Activated CD4-positive, CD25-positive, alpha-beta regulatory T cell treated with anti-CD3 and anti-CD28 coated beads, Interleukin-2, amount 50 U/mL, for 72 hours (primary cell): ENCODE data around the gene TMEM239.

Source experiments
- DNase-seq: peaks from one replicate; pipeline ENCODE4 v3.0.0; 2021

Gene TMEM239

DNA sequence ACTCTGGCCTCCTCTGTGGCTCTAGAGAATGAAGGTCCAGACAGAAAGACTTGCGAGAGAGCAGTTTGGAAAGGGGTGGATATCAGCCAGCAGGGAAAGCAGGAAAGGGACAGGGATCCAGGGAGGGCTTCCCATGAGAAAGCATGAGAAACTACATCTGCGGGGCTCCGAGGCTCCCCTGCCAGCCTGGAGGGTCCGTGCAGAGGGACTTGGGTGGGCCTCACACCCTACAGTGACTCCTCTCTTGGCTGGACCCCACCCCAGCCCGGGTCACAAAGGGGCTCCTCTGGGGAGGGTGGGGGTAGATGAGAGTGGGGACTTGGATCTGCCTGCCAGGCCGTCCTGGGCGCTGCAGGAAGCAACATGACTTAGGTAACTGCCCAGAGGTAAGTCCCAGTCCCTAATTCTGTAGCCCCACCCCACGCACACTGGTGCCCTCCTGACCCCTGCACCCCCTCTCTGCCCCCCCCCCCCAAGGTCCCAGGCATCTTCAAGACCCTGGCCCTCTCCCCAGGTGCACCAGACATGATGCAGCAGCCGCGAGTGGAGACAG is at the start of gene TMEM239:
TMEM239 (plus strand) TSS at position 335 of the 553 bp plus-strand sequence; CDS start at position 526, 191 bp downstream.
- no peak for DNase-seq

DNA sequence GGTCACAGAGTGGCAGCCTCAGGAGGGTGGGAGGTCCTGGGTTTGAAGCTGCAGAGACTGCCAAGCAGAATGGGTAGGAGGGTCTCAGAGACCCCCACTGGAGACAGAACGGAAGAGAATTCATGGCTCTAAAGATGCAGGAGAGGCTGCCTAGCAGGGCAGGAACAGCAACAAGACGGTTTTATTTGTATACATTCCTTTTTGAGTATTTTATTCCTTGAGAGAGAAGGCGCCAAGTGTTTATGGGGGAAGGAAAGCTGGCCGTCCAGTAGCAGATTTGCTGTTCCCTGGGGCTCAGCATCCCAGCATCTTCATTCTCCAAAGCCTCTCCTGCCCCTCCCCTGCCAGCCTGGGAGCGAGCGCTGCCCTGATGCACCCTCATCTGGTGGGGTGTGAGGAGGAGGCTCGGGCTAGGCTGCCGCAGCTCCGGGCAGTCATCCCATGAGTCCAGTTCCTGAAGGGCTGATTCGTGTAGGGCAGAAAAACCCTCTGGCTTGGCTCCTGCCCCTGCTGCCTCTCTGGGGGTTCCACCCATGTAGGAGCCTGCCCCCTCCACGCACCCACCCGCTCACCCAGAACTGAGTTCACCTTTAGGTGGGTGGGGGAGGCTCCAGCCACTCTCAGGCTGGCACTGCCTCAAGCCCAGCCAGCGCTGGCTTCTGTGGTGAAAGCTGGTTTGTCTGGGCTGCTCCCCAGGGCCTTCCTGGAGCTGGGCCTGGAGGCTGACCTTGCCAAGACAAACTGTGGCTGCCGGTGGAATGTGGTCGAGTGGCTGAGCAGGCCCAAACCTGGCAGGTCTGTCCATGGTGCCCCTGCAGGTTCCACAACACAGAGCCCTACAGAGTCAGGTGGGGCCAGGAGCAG is 48.2 kb upstream of the TMEM239 start:
- peak; percentile 18 for DNase-seq

DNA sequence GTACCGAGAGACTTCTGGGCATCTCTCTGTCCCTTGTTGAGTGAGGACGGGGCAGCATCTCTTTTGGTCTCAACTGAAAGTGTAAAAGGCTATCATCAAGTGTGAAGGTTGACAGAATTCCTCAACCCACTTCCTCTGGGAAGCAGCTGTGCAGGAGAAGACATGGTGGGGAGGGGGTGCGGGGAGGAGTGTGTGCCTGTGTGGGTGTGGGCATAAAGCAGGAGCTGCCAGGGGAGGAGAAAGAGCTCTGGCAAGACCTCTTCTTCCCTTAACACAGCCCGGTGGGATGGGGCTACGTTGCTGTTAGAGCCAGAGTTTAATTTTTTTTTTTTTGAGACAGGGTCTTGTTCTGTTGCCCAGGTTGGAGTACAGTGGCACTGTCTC is 47.5 kb upstream of the TMEM239 start:
- DNase-seq = peak; percentile 12

DNA sequence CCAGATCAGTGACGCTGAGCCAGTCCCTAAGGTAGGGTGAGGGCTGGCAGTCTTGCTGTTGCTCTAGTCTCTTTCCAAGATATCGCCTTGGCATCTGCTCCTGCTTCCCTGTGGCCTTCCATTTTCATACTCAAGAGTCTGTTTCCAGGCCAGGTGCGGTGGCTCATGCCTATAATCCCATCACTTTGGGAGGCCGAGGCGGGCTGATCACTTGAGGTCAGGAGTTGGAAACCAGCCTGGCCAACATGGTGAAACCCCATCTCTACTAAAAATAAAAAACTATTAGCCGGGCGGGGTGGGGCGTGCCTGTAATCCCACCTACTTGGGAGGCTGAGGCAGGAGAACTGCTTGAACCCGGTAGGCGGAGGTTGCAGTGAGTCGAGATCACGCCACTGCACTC is 46.1 kb upstream of the TMEM239 start:
- DNase-seq = peak; percentile 4

DNA sequence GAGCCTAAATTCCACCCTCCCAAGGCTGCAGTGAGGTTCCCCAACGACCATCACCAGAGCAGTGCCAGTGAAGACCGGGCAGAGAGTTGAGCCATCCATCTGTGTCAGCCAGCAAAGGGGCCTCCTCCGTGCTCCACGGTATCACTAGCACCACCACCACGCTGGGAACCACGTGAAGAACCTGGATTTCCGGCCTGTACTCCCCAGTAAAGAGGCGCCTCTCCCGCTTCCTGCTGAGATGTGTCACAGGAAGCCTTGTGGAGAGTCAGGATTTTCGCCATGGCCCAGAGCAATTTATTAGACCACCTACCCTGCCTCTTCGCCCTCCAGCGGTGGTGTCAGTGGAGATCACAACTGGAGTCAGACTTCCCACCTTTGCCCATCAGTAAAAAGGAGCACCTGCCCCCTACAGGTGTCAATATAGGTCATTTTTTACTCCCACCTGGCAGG is 44.5 kb upstream of the TMEM239 start:
- DNase-seq = peak; percentile 17

DNA sequence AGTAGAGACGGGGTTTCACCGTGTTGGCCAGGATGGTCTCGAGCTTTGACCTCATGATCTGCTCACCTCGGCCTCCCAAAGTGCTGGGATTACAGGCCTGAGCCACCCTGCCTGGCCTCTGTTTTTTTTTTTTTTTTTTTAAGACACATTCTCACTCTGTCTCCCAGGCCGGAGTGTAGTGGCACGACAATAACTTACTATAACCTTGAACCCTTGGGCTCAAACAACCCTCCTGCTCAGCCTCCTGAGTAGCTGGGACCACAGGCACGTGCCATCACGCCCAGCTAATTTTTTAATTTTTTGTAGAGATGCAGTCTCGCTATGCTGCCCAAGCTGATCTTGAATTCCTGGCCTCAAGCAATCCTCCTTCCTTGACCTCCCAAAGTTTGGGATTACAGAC is 42.4 kb upstream of the TMEM239 start:
- peak; percentile 3 for DNase-seq

DNA sequence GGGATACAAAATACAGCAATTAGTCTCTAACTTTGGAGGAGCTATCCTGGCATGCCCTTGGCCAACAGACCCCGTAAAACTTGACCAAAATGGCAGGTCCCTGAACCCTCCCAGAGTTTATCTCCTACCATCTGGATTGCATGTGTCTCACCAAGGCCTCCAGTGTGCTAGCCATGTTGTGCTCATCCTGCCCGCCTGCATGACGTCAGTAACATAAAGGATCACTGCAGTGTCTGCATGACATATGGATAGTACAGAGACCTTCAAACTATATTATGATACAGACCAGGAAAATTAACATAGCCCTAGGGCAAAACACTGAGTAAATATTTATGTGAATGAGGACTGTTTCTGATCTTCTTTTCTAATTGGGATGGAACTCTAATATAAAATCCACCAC is 41.0 kb upstream of the TMEM239 start:
- DNase-seq = peak; percentile 12

DNA sequence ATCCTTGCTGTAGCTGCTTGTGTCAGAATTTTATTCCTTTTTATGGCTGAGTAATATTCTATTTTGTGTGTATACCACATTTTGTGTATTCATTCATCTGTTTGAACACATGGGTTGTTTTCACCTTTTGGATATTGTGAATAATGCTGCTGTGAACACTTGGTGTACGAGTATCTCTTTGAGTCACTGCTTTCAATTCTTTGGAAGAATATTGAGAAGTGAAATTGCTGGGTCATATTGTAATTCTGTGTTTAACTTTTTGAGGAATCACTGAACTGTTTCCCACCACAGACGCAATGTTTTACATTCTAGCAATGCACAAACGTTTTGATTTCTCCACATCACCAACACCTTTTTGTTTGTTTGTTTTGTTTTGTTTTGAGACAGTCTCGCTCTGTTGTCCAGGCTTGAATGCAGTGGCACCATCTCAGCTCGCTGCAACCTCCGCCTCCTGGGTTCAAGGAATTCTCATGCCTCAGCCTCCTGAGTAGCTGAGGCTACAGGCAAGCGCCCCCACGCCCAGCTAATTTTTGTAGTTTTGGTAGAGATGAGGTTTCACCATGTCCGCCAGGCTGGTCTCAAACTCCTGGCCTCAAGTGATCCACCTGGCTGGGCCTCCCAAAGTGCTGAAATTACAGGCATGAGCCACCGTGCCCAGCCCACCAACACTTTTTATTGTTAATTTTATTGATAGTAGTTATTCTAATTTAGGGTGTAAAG is 37.4 kb upstream of the TMEM239 start:
- no peak for DNase-seq

DNA sequence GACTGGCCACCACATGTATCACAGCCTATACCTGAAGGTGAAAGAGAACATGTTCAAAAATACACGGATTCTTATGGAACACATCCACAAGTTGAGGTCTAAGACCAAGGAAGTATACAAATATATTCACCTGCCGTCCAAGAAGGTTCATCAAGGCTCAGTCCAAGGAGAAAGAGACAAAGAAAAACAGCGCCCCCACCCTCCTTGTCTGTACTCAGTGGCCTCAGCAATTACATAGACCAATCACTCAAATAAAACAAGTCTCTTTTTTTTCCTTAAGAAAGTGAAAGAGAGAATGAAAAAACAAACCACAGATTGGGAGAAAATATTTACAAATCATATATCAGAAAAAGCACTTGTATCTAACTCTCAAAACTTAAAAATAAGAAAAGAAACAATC is 35.2 kb upstream of the TMEM239 start:
- no peak for DNase-seq

DNA sequence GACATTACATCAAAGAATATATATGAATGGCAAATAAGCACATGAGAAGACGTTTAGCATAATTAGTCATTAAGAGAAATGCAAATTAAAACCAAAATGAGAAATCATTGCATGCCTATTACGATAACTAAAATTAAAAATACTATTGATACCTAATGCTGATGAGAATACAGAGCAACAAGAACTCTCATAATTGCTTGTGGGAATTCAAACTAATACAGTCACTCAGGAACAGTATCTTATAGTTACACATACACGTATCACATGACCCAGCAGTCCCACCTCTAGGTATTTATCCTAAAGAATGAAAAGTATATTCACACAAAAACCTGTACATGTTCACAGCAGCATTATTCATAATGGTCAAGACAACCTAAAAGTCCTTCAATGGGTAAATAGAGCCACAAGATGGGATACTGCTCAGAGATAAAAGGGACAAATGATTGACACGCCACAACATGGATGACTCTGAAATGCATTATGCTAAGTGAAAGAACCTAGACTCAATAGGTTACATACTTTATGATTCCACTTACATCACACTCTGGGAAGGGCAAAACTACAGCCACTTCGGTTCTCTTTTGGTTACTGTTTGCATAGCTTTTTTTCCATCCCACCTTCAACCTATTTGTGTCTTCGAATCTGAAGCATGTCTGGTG is 32.1 kb upstream of the TMEM239 start:
- no peak for DNase-seq

DNA sequence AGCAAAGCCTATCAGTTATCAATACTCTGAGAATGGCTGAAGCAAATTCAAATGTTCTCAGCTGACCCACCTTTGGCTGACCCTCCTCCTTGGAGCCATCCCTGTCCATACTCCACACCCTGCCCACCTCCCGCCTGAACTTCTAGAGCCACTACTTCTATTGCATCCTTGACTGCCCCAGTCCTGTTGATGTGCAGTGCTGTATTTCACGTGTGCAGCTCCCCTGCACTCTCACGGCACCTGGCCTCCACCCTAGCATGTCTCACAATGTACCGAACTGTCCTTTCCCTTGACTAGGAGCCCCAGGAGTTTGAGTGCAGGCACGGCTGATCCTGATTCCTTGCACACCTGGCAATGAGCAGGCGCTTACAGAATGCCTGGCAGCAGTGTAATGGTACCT is 22.7 kb upstream of the TMEM239 start:
- DNase-seq = no peak

DNA sequence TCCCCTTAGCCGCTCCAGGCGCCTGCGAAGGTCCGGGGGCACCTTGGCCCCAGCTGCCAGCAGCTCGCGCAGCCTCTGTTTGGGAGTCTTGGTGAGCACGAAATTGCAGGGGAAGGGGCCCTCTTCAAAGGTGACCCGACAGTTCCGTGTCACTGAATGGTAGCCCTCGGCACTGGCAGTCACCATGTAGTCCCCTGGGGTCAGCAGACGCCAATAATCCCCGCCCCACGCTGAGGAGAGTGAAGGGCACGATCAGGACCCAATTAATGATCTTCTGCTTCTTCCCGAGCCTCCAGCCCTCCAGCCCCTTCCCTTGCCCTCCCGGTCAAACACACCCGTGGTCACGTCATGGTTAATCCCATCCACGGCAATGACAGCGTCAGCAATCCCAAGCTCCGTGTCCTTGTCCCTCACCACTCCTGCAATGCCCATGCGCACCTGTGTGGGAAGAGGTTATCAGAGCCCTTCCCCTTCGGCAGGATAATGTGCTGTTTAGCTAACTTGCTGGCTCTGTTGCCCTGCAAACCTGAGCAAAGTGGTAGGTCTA is 21.9 kb upstream of the TMEM239 start:
- DNase-seq = no peak

DNA sequence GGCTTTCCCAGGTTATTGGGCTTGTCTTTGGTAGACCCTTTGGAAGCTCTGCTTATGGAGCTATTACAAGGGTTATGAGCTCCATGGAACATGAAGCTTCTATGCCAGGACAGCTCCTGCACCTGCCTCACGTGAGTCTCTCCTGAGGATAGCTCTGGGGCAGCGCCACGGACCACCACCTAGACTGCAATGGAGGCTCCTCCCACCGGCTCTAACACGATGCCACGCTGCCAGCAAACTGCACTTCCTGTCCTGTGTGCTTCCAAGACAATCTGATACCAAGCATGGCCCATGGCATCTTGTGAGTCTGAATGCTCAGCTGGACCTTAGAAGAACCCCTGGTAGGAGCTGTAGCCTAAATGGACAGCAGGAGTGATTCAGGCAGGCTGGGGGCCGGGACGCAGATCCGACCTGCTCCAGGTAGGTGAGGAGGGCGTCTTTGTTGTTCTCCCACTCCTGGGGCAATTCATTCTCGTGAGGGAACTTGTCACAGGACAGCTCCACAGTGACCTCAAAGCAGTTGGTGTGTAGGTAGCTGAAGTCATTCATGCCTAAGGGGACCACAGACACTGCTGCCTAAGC is 21.2 kb upstream of the TMEM239 start:
- DNase-seq = no peak

DNA sequence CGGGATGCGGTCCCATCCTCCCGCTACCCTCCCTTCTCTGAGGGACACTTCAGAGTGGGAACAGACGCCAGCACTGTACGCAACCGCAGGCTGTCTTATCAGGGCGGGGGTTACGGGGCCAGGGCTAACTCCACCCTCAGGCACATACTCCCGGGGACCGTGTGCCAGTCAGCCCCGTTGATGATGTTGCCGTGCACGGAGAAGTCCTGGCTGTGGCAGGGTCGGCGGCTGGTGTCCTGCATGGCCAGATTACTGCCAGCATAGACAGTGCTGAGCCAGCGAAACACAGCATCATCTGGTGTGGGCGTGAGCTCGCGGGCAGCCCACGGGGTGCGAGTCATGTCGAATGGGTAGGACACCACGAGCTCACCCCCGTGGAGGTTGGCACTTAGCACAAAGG is 20.7 kb upstream of the TMEM239 start:
- DNase-seq = no peak

DNA sequence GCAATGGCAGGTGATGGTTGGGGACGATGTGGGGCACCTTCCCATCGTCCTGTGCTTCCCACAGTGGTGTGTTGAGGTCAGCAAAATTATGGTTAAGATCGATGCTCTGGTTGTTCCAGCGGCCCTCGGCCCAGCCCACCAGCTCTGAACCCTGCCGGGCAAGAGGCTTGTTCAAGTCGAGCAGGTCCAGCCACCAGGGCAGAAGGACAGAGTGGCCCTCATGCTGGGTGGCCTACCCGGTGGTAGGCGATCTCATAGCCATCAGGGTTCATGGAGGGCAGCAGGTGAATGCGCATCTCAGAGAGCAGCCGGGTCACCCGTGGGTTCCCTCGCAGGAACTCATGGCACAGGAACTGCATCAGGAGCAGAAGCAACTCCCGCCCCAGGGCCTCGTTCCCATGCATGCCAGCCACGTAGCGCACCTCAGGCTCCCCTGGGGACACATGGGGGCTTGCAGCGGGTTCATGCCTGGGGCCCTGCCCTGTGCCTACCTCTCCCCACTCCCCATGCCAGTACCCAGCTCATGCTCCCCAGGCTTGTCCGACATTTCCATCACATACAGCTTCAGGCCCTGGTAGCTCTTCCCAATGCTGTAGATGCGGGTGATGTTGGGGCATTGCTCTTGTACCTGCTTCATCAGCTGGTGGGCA is 20.0 kb upstream of the TMEM239 start:
- no peak for DNase-seq

DNA sequence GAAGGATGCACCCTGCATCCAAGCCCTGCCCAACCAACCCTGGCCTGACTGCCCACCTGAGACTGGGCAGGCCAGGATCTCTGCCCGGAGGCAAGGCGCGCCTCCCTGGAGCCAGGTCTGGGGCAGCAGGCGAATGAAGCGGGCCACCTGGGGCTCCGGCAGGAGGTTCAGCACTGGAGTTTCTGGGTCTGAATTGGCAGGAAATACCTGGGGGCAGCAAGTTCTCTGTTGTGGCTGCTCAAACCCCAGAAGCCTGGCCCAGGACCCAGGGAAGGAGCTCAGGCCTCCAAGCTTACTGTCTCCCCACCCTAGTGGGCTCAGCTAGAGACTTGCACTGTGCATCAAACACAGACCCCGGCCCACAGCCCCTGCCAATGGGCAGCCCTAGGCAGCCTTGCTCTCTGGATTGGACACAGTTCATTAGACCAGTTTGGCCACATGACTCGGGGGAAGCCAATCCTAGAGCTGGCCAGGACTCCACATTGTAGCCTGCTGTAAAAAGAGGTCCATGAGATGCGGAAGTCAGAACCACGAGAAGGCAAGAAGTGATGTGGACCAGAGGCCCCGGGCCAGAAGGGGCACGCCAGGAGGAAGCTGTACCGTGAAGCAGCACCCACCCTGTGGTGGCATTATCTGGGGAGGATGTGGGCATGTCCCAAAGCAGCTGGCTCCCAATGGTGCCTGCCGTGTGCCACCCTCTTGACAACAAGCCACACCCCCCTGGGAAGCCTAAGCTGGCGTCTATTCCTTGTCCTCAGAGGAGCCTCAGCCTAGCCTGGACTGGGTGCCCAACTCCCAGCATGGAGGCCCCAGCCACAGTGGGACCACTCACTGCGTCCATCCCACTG is 18.8 kb upstream of the TMEM239 start:
- DNase-seq = no peak

DNA sequence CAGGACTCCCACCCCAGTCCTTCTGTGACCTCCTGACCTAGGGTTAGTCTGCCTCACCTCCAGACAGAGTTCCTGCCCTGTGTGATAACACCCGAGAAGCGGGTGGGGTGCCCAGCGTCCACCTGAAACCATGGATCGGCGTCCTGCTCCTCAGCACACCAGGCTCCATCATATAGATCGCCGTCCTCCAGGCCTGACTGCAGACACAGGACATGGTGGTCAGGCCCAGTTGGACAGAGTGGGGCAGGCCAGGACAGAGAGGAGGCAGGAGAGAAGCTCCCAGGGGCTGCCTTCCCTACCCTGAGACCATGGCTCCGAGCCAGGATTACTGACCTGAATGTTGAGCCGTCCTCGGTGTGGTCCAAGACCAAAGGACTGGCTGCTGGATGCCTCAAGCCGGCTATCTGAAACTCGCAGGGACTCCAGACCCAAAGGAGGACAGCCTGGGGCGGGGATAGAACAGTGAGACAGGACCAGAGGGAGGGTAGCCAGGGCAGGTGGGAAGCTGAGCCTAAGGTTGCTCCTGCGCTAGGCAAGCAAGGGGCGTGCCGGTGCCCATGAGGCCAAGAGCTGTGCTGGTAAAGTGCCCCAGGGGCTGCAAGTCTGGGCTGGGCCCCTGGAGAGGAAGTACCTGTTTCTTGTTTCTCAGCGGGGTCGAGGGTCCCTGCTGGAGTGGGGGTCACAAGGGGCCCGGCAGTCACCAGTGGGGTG is 17.9 kb upstream of the TMEM239 start:
- DNase-seq = no peak

DNA sequence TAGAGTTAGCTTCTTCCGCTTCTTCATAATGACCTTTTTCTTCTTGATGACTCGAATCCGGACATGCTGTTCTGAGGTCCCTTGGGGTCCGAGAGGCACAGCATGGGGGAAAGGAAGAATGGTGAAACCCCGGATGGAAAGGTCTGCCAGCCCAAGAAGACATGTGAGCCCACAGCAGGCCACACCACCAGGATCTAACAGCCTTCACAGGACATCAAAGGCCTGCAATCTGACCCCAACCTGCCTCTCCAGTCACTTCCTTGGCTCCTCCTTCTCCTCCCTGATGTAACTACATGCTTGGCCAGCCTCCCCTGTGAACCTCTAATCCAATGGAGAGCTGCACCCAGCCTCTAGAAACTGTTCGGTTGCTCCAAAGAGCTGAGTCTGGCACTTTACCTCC is 17.4 kb upstream of the TMEM239 start:
- DNase-seq = no peak

DNA sequence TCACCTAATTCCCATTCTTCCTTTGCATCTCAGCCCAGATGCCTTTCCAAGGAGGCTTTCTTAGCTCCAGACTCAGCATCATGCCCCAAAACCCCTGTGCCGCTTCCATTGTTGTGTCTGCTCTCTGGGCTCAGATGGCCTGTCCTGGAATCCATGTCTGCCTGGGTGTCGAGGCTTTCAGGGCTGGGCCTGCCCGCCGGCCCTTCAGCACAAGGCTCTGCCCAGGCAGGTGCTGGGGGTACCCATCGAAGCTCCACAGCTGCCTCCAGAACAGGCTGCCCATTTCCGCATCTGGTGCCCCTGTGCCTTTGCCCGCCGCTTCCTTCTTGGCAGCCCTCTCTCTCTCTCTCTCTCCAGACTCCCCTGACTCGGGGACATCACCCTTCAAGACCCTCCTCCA is 16.9 kb upstream of the TMEM239 start:
- no peak for DNase-seq

DNA sequence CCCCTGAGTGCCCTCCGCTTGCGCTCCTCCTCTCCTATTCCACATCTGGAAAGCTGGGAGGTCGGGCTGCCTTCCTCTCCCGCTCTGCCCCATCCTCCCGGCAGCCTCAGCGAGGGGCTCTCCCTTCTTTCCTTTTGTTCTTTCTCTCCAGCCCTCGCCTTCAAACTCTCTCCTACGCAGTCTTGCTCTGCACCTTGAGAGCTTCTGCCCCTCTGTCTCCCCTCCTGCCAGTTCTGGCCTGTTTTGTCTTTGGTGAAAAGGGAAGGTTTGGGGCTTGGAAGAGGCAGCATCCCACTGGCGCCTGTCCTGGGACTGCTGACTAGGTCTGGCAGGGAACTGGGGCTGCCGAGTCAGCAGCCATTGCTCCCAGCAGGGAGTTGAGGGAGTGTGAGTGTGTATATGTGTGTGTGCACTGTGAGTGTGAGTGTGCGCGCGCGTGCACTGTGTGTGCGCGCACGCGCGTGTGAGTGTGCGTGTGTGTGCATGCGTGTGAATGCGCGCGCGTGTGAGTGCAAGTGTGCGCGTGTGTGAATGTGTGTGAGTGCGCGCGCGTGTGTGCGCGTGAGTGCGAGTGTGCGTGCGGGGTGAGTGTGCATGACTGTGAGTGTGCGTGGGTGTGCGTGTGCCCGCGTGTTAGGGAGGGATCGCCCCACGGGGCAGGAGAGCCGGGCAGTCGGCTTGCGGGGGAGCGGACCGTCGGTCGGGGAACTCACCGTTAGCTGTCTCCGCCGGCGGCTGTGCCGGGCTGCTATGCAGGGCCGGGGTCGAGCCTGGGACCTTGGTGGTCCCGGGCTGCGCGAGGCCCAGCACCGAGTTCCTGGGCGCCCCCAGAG is 16.3 kb upstream of the TMEM239 start:
- DNase-seq = no peak
